K562 (cell line): ENCODE results near the gene TMEM273. TPM values are rescaled to one million over a fixed set of nuclear protein-coding genes. Genes with fewer than 3 reads are reported as not detected.

Source experiments
- ATAC-seq: fragments of 200-7000 bp; cut with Tn5 transposase; 3 replicates; pipeline ENCODE4 v1.9.1; 2020; ENCODE audit warnings: moderate library complexity
- BruUV-seq: library from RNA; stranded (reverse); fragments of 400-500 nt; replicated peaks from 2 replicates; lab custom pipeline; 2021; lab: Mats Ljungman, UMichigan
- CTCF ChIA-PET: fragments of 300-600 bp; formaldehyde crosslinking; extraction: SDS; loops from one replicate; lab custom pipeline; 2021; ENCODE audit warnings: low intra/inter-chr PET ratio; lab: Yijun Ruan, JAX
- POLR2A ChIA-PET: fragments of 300-600, 350-650 bp; sonication (Branson Sonifier 250); formaldehyde crosslinking; extraction: SDS; loops from one replicate; lab custom pipeline; 2021; ENCODE audit warnings: antibody characterized with exemption, inconsistent platforms; lab: Yijun Ruan, JAX
- DNase-seq, 4 experiments: peaks; one replicate each; pipeline versions ENCODE4 v3.0.0 to v3.0.0-alpha.2; 2011 to 2018; ENCODE audit warnings: low spot score in 3 of 4, mixed read lengths in 3 of 4; ENCODE audit errors: extremely low read depth in 1 of 4
- FAIRE-seq: peaks from 2 replicates; lab custom pipeline; 2011; peaks lifted over from hg19 to GRCh38; lab: Jason Lieb, UNC
- H2AFZ ChIP-seq: 2 replicates; pipeline ENCODE4 v1.6.0; 2011; ENCODE audit warnings: low read depth, low read length, control low read depth, inconsistent platforms
- H3K27ac ChIP-seq: fragments of 200-600 bp; 3 replicates; pipeline ENCODE4 v1.8.0; 2011; ENCODE audit warnings: low read depth, mild to moderate bottlenecking, control low read depth, inconsistent platforms, low read length, moderate library complexity, mixed read lengths; ENCODE audit errors: extremely low read depth
- H3K27me3 ChIP-seq, 2 experiments: fragments of 300-600 bp in 1 of 2; 2 replicates in 1 of 2; 3 replicates in 1 of 2; pipeline versions ENCODE4 v1.6.0 to v1.8.0; 2011; ENCODE audit warnings: inconsistent platforms in 2 of 2, low read length in 2 of 2, mild to moderate bottlenecking in 1 of 2, mixed read lengths in 1 of 2, moderate library complexity in 1 of 2; ENCODE audit not compliant: control insufficient read depth in 2 of 2, insufficient read depth in 2 of 2
- H3K36me3 ChIP-seq: fragments of 300-600 bp; 3 replicates; pipeline ENCODE4 v1.8.0; 2011; ENCODE audit warnings: mild to moderate bottlenecking, low read length, inconsistent platforms; ENCODE audit not compliant: control insufficient read depth, insufficient read depth
- H3K4me1 ChIP-seq, 2 experiments: fragments of 200-600 bp in 1 of 2; replicated peaks in 1 of 2; 2 replicates in 1 of 2; 3 replicates in 1 of 2; pipeline versions ENCODE4 v1.5.1 to v1.8.0; 2011; ENCODE audit warnings: inconsistent platforms in 2 of 2, low read length in 2 of 2, mild to moderate bottlenecking in 1 of 2, mixed read lengths in 1 of 2, moderate library complexity in 1 of 2; ENCODE audit not compliant: control insufficient read depth in 2 of 2, insufficient read depth in 2 of 2
- H3K4me2 ChIP-seq: 2 replicates; pipeline ENCODE4 v1.6.1; 2011; ENCODE audit warnings: low read length, control low read depth, inconsistent platforms, mixed read lengths; ENCODE audit not compliant: insufficient read depth
- H3K4me3 ChIP-seq: fragments of 200-600 bp; sonication (generic), shearing (Covaris generic); 2 replicates; pipeline ENCODE4 v1.5.1; 2016; ENCODE audit warnings: control low read depth, inconsistent platforms
- H3K79me2 ChIP-seq: fragments of 200-600 bp; 3 replicates; pipeline ENCODE4 v1.8.0; 2011; ENCODE audit warnings: low read length, inconsistent platforms; ENCODE audit not compliant: control insufficient read depth, insufficient read depth
- H3K9ac ChIP-seq, 2 experiments: 2 replicates each; pipeline versions ENCODE4 v1.6.0 to v1.6.1; 2011; ENCODE audit warnings: low read depth in 2 of 2, low read length in 2 of 2, control low read depth in 1 of 2, inconsistent platforms in 1 of 2, mild to moderate bottlenecking in 1 of 2, mixed read lengths in 1 of 2; ENCODE audit not compliant: insufficient read depth in 1 of 2
- H3K9me1 ChIP-seq: one replicate; pipeline ENCODE4 v1.6.0; 2011; ENCODE audit warnings: inconsistent platforms, mild to moderate bottlenecking, low read length, moderate library complexity; ENCODE audit not compliant: control insufficient read depth, insufficient read depth
- H3K9me3 ChIP-seq: replicated peaks from 2 replicates; pipeline ENCODE4 v1.5.1; 2011; ENCODE audit warnings: low read depth, low read length, inconsistent platforms; ENCODE audit not compliant: control insufficient read depth, insufficient read depth
- H4K20me1 ChIP-seq: replicated peaks from 2 replicates; pipeline ENCODE4 v1.6.1; 2011; ENCODE audit warnings: low read length, inconsistent platforms, mixed read lengths; ENCODE audit not compliant: control insufficient read depth, insufficient read depth
- BDP1 ChIP-seq: IDR thresholded peaks from 3 replicates; pipeline ENCODE4 v1.6.1; 2011; ENCODE audit not compliant: insufficient read length, insufficient read depth
- CBX8 ChIP-seq: fragments of 200-600 bp; sonication (generic); IDR thresholded peaks from 2 replicates; pipeline ENCODE4 v1.6.1; 2012; ENCODE audit warnings: borderline replicate concordance, mixed run types, low read depth, mild to moderate bottlenecking, moderate library complexity, mixed read lengths, low read length, control low read depth, inconsistent platforms; ENCODE audit not compliant: poor library complexity, severe bottlenecking; ENCODE audit errors: extremely low read depth
- DNMT1 ChIP-seq: fragments of 450-650 bp; IDR thresholded peaks from 2 replicates; pipeline ENCODE4 v1.6.1; 2016; ENCODE audit warnings: antibody characterized with exemption, mild to moderate bottlenecking
- GTF2B ChIP-seq: IDR thresholded peaks from 2 replicates; pipeline ENCODE4 v1.6.1; 2011; ENCODE audit not compliant: insufficient read length; ENCODE audit errors: extremely low read depth
- MAX ChIP-seq: sonication (generic); formaldehyde crosslinking; IDR thresholded peaks from 2 replicates; pipeline ENCODE4 v1.9.0; 2022; ENCODE audit warnings: mild to moderate bottlenecking, missing genetic modification reagents
- SP2 ChIP-seq: IDR thresholded peaks from 2 replicates; pipeline ENCODE4 v1.6.1; 2011; ENCODE audit warnings: mild to moderate bottlenecking, low read depth, low read length, moderate library complexity; ENCODE audit not compliant: poor library complexity, severe bottlenecking; ENCODE audit errors: extremely low read depth
- ZNF274 ChIP-seq: IDR thresholded peaks from 2 replicates; pipeline ENCODE4 v1.6.1; 2011; ENCODE audit warnings: low read depth, mild to moderate bottlenecking, low read length, moderate library complexity, borderline replicate concordance
- ZNF668 ChIP-seq: fragments of 250-450 bp; sonication (Bioruptor Pico); IDR thresholded peaks from 2 replicates; pipeline ENCODE4 v1.8.0; 2022; ENCODE audit warnings: mild to moderate bottlenecking, inconsistent platforms
- WGBS: fragments of 100-300 bp; shearing (Covaris generic); methylation state at CpG from one replicate; pipeline ENCODE4 v1.1.6; 2016; ENCODE audit warnings: low coverage, mixed read lengths; ENCODE audit not compliant: insufficient coverage; ENCODE audit errors: missing lambda C conversion rate; 5-methylcytosine and 5-hydroxymethylcytosine counted together
- in situ Hi-C: fragments of 300-500 bp; cut with MboI; formaldehyde crosslinking; loops from 4 replicates; pipeline ENCODE4 v1.15.0; 2018; ENCODE audit warnings: inconsistent platforms, mixed read lengths
- intact Hi-C: fragments of 100-400 bp; cut with micrococcal nuclease; formaldehyde crosslinking; loops from 2 replicates; pipeline ENCODE4 v1.14.2; 2022
- polyA plus RNA-seq, 8 experiments: library from polyadenylated mRNA; depleted of rRNA in 4 of 8; stranded (reverse) in 5 of 8; unstranded in 3 of 8; fragments of >200 nt; fragmentation: Nextera tagmentation in 2 of 8; fragmentation: Illumina TruSeq in 1 of 8; extraction: Ambion mirVana in 2 of 8; extraction: Trizol in 1 of 8; gene quantifications; 2 replicates each; pipeline versions ENCODE4 v1.2.1 to v1.2.3, GENCODE V29; 2011 to 2014; ENCODE audit warnings: inconsistent platforms in 1 of 8, missing spikeins in 1 of 8
- total RNA-seq, 7 experiments: library from RNA; depleted of rRNA in 6 of 7; stranded (reverse); fragments of >200 nt in 6 of 7; fragmentation: Illumina TruSeq in 2 of 7; extraction: Trizol in 2 of 7; gene quantifications; 2 replicates each; pipeline versions ENCODE4 v1.2.1 to v1.2.3, GENCODE V29; 2011 to 2021; ENCODE audit warnings: low replicate concordance in 1 of 7
- TF ChIP-seq, protein P1 (sequence below), 3 experiments: fragments of 200-800 bp in 1 of 3; fragments of 250-450 bp in 1 of 3; fragments of 450-650 bp in 1 of 3; sonication (Bioruptor Pico) in 1 of 3; sonication (Bioruptor generic) in 1 of 3; formaldehyde crosslinking in 1 of 3; IDR thresholded peaks; 2 replicates each; pipeline versions ENCODE4 v1.6.1 to v1.8.0; 2016 to 2022; ENCODE audit warnings: mild to moderate bottlenecking in 2 of 3, missing genetic modification characterization in 2 of 3, missing compliant biosample characterization in 1 of 3, moderate library complexity in 1 of 3
- TF ChIP-seq, protein P2 (sequence below): sonication (generic); formaldehyde crosslinking; IDR thresholded peaks from 2 replicates; pipeline ENCODE4 v1.5.0; 2020; ENCODE audit warnings: missing genetic modification reagents
- TF ChIP-seq, protein P3 (sequence below): fragments of 450-650 bp; conservative IDR thresholded peaks from 2 replicates; pipeline ENCODE4 v1.6.1; 2016; ENCODE audit warnings: missing genetic modification characterization, low read depth, mild to moderate bottlenecking, missing compliant biosample characterization, moderate library complexity

The TMEM273 gene
- total and polyA plus RNA-seq, 9 of the 15 experiments (the other 6 are each of a cell fraction or from before 2014, with no cell fraction given), result 39.2 to 131 (median 95.6) TPM

- no peaks in the 10 kb centered on the region for H3K36me3 ChIP-seq
- no peaks in the 10 kb centered on the region for H3K9me3 ChIP-seq
- peaks cover 10 to 15% of the 10 kb centered on the region in 2 experiments; a peak in 4 of 5 replicates for H3K4me1 ChIP-seq
- H3K79me2 ChIP-seq, result peaks cover 6% of the 10 kb centered on the region; the same call in 2 of the 3 replicates
- H3K27ac ChIP-seq, result no peak overlapping the region
- POLR2A ChIA-PET, result interaction anchor here (0.7 to 2.0 kb wide), 7 partner anchors 8 to 1196 kb away, joined by 3 to 5 read pairs (median 3); no protein-coding TSS in a partner anchor
- H4K20me1 ChIP-seq, result no peaks in the 10 kb centered on the region
- TF ChIP-seq MAX (no peak), CBX8 (no peak), ZNF274 (no peak), BDP1 (no peak), DNMT1 (no peak), SP2 (no peak), GTF2B (no peak), ZNF668 (CRISPR knock-in tag) (no peak)
- TF ChIP-seq, protein P1, sequence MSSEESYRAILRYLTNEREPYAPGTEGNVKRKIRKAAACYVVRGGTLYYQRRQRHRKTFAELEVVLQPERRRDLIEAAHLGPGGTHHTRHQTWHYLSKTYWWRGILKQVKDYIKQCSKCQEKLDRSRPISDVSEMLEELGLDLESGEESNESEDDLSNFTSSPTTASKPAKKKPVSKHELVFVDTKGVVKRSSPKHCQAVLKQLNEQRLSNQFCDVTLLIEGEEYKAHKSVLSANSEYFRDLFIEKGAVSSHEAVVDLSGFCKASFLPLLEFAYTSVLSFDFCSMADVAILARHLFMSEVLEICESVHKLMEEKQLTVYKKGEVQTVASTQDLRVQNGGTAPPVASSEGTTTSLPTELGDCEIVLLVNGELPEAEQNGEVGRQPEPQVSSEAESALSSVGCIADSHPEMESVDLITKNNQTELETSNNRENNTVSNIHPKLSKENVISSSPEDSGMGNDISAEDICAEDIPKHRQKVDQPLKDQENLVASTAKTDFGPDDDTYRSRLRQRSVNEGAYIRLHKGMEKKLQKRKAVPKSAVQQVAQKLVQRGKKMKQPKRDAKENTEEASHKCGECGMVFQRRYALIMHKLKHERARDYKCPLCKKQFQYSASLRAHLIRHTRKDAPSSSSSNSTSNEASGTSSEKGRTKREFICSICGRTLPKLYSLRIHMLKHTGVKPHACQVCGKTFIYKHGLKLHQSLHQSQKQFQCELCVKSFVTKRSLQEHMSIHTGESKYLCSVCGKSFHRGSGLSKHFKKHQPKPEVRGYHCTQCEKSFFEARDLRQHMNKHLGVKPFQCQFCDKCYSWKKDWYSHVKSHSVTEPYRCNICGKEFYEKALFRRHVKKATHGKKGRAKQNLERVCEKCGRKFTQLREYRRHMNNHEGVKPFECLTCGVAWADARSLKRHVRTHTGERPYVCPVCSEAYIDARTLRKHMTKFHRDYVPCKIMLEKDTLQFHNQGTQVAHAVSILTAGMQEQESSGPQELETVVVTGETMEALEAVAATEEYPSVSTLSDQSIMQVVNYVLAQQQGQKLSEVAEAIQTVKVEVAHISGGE (CRISPR knock-in tag; IDR thresholded peaks at IDR 0.05), result no peak
- TF ChIP-seq, protein P2, sequence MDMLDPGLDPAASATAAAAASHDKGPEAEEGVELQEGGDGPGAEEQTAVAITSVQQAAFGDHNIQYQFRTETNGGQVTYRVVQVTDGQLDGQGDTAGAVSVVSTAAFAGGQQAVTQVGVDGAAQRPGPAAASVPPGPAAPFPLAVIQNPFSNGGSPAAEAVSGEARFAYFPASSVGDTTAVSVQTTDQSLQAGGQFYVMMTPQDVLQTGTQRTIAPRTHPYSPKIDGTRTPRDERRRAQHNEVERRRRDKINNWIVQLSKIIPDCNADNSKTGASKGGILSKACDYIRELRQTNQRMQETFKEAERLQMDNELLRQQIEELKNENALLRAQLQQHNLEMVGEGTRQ (CRISPR knock-in tag), result no peak; the same call in 1 of the 2 replicates
- TF ChIP-seq, protein P3, sequence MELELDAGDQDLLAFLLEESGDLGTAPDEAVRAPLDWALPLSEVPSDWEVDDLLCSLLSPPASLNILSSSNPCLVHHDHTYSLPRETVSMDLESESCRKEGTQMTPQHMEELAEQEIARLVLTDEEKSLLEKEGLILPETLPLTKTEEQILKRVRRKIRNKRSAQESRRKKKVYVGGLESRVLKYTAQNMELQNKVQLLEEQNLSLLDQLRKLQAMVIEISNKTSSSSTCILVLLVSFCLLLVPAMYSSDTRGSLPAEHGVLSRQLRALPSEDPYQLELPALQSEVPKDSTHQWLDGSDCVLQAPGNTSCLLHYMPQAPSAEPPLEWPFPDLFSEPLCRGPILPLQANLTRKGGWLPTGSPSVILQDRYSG (tag), result no peak
- H3K4me2 ChIP-seq, result no peak overlapping the region
- WGBS, result 73% methylated on average over 3 of the region's 3 CpGs
- ATAC-seq (no peak), DNase-seq (no peak), FAIRE-seq (no peak)
- no peaks in the 10 kb centered on the region for H3K9me1 ChIP-seq
- H3K27me3 ChIP-seq, result no peaks in the 10 kb centered on the region
- H2AFZ ChIP-seq, result no peak overlapping the region
- no peak overlapping the region; a peak in 1 of 4 replicates for H3K9ac ChIP-seq
- intact Hi-C loops (no loop called here), in situ Hi-C loops (no loop called here)
- H3K4me3 ChIP-seq, result no peak overlapping the region
- no TSS peak for BruUV-seq
- CTCF ChIA-PET, result no interaction called here
Measured at GRCh38 chr10:49113741-49114141, 74.5 kb downstream of the TMEM273 start.
